Natural killer cell (primary cell): ENCODE results near the gene CNOT3. TPM values are rescaled to one million over a fixed set of nuclear protein-coding genes. Genes with fewer than 3 reads are reported as not detected.
A peak's percentile ranks its signal among the peaks of the same experiment; 100 is the strongest.

ENCODE experiments used
- ATAC-seq, 3 donors: fragments of 150-1000 bp in 2 of 3; fragments of 200-7000 bp in 1 of 3; cut with Tn5 transposase; 1 replicate in 1 of 3; 2 replicates in 2 of 3; pipeline ENCODE4 v1.10.0; 2021; ENCODE audit warnings: mild to moderate bottlenecking in 2 of 3, moderate library complexity in 2 of 3
- DNase-seq, 2 donors: peaks; one replicate each; pipeline versions ENCODE4 v3.0.0 to v3.0.0-alpha.2; 2013 to 2021; ENCODE audit warnings: mixed read lengths in 1 of 2
- H3K27ac ChIP-seq: one replicate; pipeline ENCODE4 v1.5.1; 2013; ENCODE audit warnings: mild to moderate bottlenecking, low read length
- H3K27me3 ChIP-seq: one replicate; pipeline ENCODE4 v1.6.1; 2013; ENCODE audit warnings: low read length; ENCODE audit not compliant: control insufficient read depth, insufficient read depth
- H3K36me3 ChIP-seq: one replicate; pipeline ENCODE4 v1.6.1; 2013; ENCODE audit warnings: low read length; ENCODE audit not compliant: control insufficient read depth, insufficient read depth
- H3K4me1 ChIP-seq: one replicate; pipeline ENCODE4 v1.6.1; 2013; ENCODE audit warnings: low read length; ENCODE audit not compliant: control insufficient read depth, insufficient read depth
- H3K4me3 ChIP-seq: one replicate; pipeline ENCODE4 v1.5.1; 2013; ENCODE audit warnings: low read length
- H3K9me3 ChIP-seq: one replicate; pipeline ENCODE4 v1.6.1; 2013; ENCODE audit warnings: low read length; ENCODE audit not compliant: control insufficient read depth, insufficient read depth
- H3K27ac Mint-ChIP-seq, 2 donors: one replicate each; pipeline ENCODE4 v1.8.0; 2022; ENCODE audit warnings: mild to moderate bottlenecking in 2 of 2, mixed read lengths in 2 of 2, moderate library complexity in 1 of 2
- H3K27me3 Mint-ChIP-seq, 2 donors: one replicate each; pipeline ENCODE4 v1.8.0; 2022; ENCODE audit warnings: low read depth in 2 of 2, mixed read lengths in 2 of 2
- H3K36me3 Mint-ChIP-seq: one replicate; pipeline ENCODE4 v1.8.0; 2022; ENCODE audit warnings: mixed read lengths
- H3K4me1 Mint-ChIP-seq, 2 donors: one replicate each; pipeline ENCODE4 v1.8.0; 2022; ENCODE audit warnings: mixed read lengths in 2 of 2
- H3K4me3 Mint-ChIP-seq: one replicate; pipeline ENCODE4 v1.8.0; 2022; ENCODE audit warnings: mild to moderate bottlenecking, moderate library complexity, mixed read lengths
- H3K9me3 Mint-ChIP-seq, 2 donors: one replicate each; pipeline ENCODE4 v1.8.0; 2022; ENCODE audit warnings: mixed read lengths in 2 of 2
- CTCF ChIP-seq: fragments of 200-600 bp; IDR thresholded peaks from one replicate; pipeline ENCODE4 v1.8.0; 2022; ENCODE audit warnings: antibody characterized with exemption
- WGBS: methylation state at CpG from one replicate; pipeline ENCODE4 v1.1.7; 2013; ENCODE audit warnings: missing lambda C conversion rate; ENCODE audit not compliant: insufficient coverage; 5-methylcytosine and 5-hydroxymethylcytosine counted together
- intact Hi-C: fragments of 100-400 bp; cut with micrococcal nuclease; formaldehyde crosslinking; loops from one replicate; pipeline ENCODE4 v1.14.2; 2022
- total RNA-seq, 4 donors: library from RNA; stranded (reverse); fragments of 120-200 nt in 1 of 4; gene quantifications; one replicate each; pipeline versions ENCODE4 v1.2.3 to v1.2.4, GENCODE V29; 2013 to 2022

Gene CNOT3
- total RNA-seq, 3 donors from 2014 or later (not counting 1 experiment from before 2014, with no cell fraction given), result 46.3 to 73.9 (median 51.7) TPM

GRCh38 chr19:54203151-54203611 lies 65.6 kb downstream of the CNOT3 start:
- Histone ChIP-seq H3K27ac (no peak overlapping the region), H3K4me3 (no peak overlapping the region), H3K36me3 (peaks cover 63% of the 10 kb centered on the region), H3K9me3 (no peaks in the 10 kb centered on the region), H3K4me1 (peaks cover 62% of the 10 kb centered on the region), H3K27me3 (no peaks in the 10 kb centered on the region)
- TF ChIP-seq CTCF, result no peak
- 83% methylated on average over 9 of the region's 9 CpGs for WGBS
- peak overlapping the region; percentile 42 for H3K4me3 Mint-ChIP-seq
- H3K36me3 Mint-ChIP-seq, result peaks cover 7% of the 10 kb centered on the region
- peak overlapping the region in 1 of 2 donors; percentile 100 for H3K27ac Mint-ChIP-seq
- intact Hi-C loops, result no loop called here
- H3K4me1 Mint-ChIP-seq, result peaks cover 43 to 53% of the 10 kb centered on the region in 2 donors
- no peak for DNase-seq
- no peaks in the 10 kb centered on the region for H3K9me3 Mint-ChIP-seq
- H3K27me3 Mint-ChIP-seq, result no peaks in the 10 kb centered on the region
- ATAC-seq, result no peak

GRCh38 chr19:54204767-54205468 lies 67.4 kb downstream of the CNOT3 start:
- Mint-ChIP-seq H3K9me3 (no peaks in the 10 kb centered on the region), H3K4me3 (no peak overlapping the region), H3K36me3 (peaks cover 7% of the 10 kb centered on the region), H3K27ac (no peak overlapping the region), H3K27me3 (no peaks in the 10 kb centered on the region), H3K4me1 (peaks cover 59 to 62% of the 10 kb centered on the region in 2 donors)
- no peak for ATAC-seq
- Histone ChIP-seq H3K27me3 (no peaks in the 10 kb centered on the region), H3K9me3 (no peaks in the 10 kb centered on the region), H3K27ac (no peak overlapping the region), H3K36me3 (peaks cover 69% of the 10 kb centered on the region), H3K4me3 (no peak overlapping the region), H3K4me1 (peaks cover 78% of the 10 kb centered on the region)
- no peak for DNase-seq
- intact Hi-C loops, result no loop called here
- WGBS, result 87% methylated on average over 4 of the region's 4 CpGs
- TF ChIP-seq CTCF, result no peak

Other genes with a start within 250 kb of the CNOT3 start
- not detected for gene CACNG7, start 228.5 kb upstream of the CNOT3 start, total RNA-seq
- 1 to 10 TPM in 1 of 3 donors, not detected in 2; 2.3 TPM for gene CACNG8, start 174.8 kb upstream of the CNOT3 start, total RNA-seq
- gene CACNG6, start 146.1 kb upstream of the CNOT3 start, total RNA-seq, result 10 to 100 TPM in 1 of 3 donors, not detected in 2; 11.5 TPM
- 1 to 10 TPM in 2 of 3 donors, under 1 TPM in 1; 0.72 to 2.8 (median 2.7) TPM for gene VSTM1, start 73.9 kb upstream of the CNOT3 start, total RNA-seq
- not detected for gene TARM1, start 56.4 kb upstream of the CNOT3 start, total RNA-seq
- gene OSCAR, start 37.0 kb upstream of the CNOT3 start, total RNA-seq, result 1 to 10 TPM; 2.3 to 5.4 (median 4.4) TPM
- 10 to 100 TPM; 48.4 to 91.9 (median 71.4) TPM for gene NDUFA3, start 34.9 kb upstream of the CNOT3 start, total RNA-seq
- 10 to 100 TPM; 14.1 to 14.4 (median 14.2) TPM for gene TFPT, start 22.1 kb upstream of the CNOT3 start, total RNA-seq
- gene PRPF31, start 22.0 kb upstream of the CNOT3 start, total RNA-seq, result 10 to 100 TPM; 64.4 to 65.9 (median 64.9) TPM
- 1 to 10 TPM; 8.3 to 9.4 (median 9.1) TPM for gene LENG1, start 22.0 kb downstream of the CNOT3 start, total RNA-seq
- gene TMC4, start 35.4 kb downstream of the CNOT3 start, total RNA-seq, result 1 to 10 TPM; 7.2 to 8.2 (median 7.5) TPM
- 10 to 100 TPM; 24.1 to 53.9 (median 31.2) TPM for gene MBOAT7, start 51.8 kb downstream of the CNOT3 start, total RNA-seq
- 10 to 100 TPM; 11.5 to 16.7 (median 13.5) TPM for gene TSEN34, start 53.5 kb downstream of the CNOT3 start, total RNA-seq
- gene RPS9, start 63.1 kb downstream of the CNOT3 start, total RNA-seq, result 100 to 1,000 TPM; 617 to 958 (median 906) TPM
- gene LILRB3, start 85.2 kb downstream of the CNOT3 start, total RNA-seq, result 10 to 100 TPM in 2 of 3 donors, 1 to 10 TPM in 1; 6.8 to 12.6 (median 12.6) TPM
- 1 to 10 TPM; 2.1 to 2.6 (median 2.1) TPM for gene LILRA6, start 105.0 kb downstream of the CNOT3 start, total RNA-seq
- gene LILRB5, start 119.5 kb downstream of the CNOT3 start, total RNA-seq, result under 1 TPM in 2 of 3 donors, not detected in 1; 0.09 to 0.18 TPM
- 10 to 100 TPM in 2 of 3 donors, 1 to 10 TPM in 1; 4.6 to 41.4 (median 23.7) TPM for gene LILRB2, start 143.3 kb downstream of the CNOT3 start, total RNA-seq
- gene LILRA5, start 175.4 kb downstream of the CNOT3 start, total RNA-seq, result 10 to 100 TPM in 2 of 3 donors, 1 to 10 TPM in 1; 3.4 to 22.3 (median 11.1) TPM
- gene LILRA4, start 201.4 kb downstream of the CNOT3 start, total RNA-seq, result 1 to 10 TPM in 2 of 3 donors, not detected in 1; 2.0 to 2.4 TPM
- gene LAIR1, start 227.2 kb downstream of the CNOT3 start, total RNA-seq, result 100 to 1,000 TPM; 117 to 163 (median 156) TPM